Glutamatergic neuron (in vitro differentiated cells): ENCODE measurements around the gene PDCD1. TPM values are rescaled to one million over a fixed set of nuclear protein-coding genes. Genes with fewer than 3 reads are reported as not detected.

Source experiments
- DNase-seq: peaks from one replicate; pipeline ENCODE4 v3.0.0; 2022
- H3K27ac Mint-ChIP-seq: one replicate; pipeline ENCODE4 v1.8.0; 2020; ENCODE audit warnings: mild to moderate bottlenecking, mixed read lengths, inconsistent platforms; ENCODE audit not compliant: unreplicated experiment
- H3K27me3 Mint-ChIP-seq: one replicate; pipeline ENCODE4 v1.8.0; 2020; ENCODE audit warnings: mild to moderate bottlenecking, moderate library complexity, mixed read lengths, inconsistent platforms; ENCODE audit not compliant: unreplicated experiment
- H3K36me3 Mint-ChIP-seq: one replicate; pipeline ENCODE4 v1.8.0; 2020; ENCODE audit warnings: mild to moderate bottlenecking, mixed read lengths, inconsistent platforms; ENCODE audit not compliant: unreplicated experiment
- H3K4me1 Mint-ChIP-seq: one replicate; pipeline ENCODE4 v1.8.0; 2020; ENCODE audit warnings: mild to moderate bottlenecking, low read depth, mixed read lengths, inconsistent platforms; ENCODE audit not compliant: unreplicated experiment
- H3K4me3 Mint-ChIP-seq: one replicate; pipeline ENCODE4 v1.8.0; 2020; ENCODE audit warnings: mild to moderate bottlenecking, mixed read lengths, inconsistent platforms; ENCODE audit not compliant: unreplicated experiment
- H3K9me3 Mint-ChIP-seq: one replicate; pipeline ENCODE4 v1.8.0; 2020; ENCODE audit warnings: mild to moderate bottlenecking, moderate library complexity, mixed read lengths, inconsistent platforms; ENCODE audit not compliant: unreplicated experiment
- total RNA-seq: library from RNA; stranded (reverse); fragmentation: NEBNext Ultra II Directional; extraction: Animal tissue kit (Norgen Biotek cat#: 25700); gene quantifications from one replicate; pipeline ENCODE4 v1.2.1, GENCODE V29; 2021; ENCODE audit not compliant: unreplicated experiment
- TF ChIP-seq, protein P1 (sequence below): fragments of 200-600 bp; sonication (generic); IDR thresholded peaks from one replicate; pipeline ENCODE4 v1.5.0; 2021; ENCODE audit not compliant: partially characterized antibody, unreplicated experiment

The PDCD1 gene
- total RNA-seq, 1 donor from 2014 or later: not detected

DNA sequence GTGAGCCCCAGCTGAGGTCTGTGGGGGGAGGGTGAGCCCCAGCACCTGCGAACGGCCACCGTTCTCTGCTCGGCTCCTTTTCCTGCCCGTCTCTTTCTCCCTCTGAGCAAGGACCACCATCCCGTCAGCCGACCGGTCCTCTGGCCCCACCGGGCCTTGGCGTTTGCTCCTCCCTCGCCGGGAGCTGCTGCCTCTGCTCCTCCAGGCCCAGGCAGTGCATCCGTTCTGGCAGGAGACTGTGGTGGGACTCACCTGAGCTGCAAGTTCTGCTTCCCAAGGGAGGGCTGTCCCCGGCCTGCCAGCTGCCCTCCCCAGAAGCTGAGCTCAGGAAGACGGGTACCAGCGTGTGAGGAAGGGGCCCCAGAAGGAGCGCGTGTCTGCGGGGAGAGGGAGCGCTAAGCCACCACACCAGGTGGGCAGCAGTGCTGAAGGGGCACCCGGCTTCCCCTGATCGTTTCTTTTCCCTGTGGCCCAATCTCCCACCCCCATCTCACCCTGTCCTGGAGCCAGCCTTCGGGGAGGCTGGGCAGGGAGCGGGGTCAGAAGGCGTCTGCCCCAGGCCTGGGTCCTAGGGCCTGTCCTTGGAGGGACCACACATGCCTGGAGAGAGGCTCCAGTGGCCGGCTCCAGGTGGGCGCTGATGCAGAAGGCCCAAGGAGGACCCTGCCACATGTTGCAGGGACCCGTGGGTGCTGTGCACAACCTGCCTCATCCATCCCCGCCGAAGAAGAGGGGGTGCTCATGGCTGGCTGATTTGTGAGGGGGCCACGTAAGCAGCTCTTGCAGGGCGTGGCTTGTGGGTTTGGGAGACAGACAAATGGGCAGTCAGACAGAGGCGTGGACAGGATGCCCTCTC lies 8.3 kb upstream of the PDCD1 start:
- DNase-seq: peak; percentile 44
- peaks cover 20% of the 10 kb centered on the region for H3K36me3 Mint-ChIP-seq
- peaks cover 26% of the 10 kb centered on the region for H3K4me1 Mint-ChIP-seq
- H3K9me3 Mint-ChIP-seq: peaks cover 14% of the 10 kb centered on the region
- peaks cover 13% of the 10 kb centered on the region for H3K27me3 Mint-ChIP-seq
- TF ChIP-seq, protein P1, sequence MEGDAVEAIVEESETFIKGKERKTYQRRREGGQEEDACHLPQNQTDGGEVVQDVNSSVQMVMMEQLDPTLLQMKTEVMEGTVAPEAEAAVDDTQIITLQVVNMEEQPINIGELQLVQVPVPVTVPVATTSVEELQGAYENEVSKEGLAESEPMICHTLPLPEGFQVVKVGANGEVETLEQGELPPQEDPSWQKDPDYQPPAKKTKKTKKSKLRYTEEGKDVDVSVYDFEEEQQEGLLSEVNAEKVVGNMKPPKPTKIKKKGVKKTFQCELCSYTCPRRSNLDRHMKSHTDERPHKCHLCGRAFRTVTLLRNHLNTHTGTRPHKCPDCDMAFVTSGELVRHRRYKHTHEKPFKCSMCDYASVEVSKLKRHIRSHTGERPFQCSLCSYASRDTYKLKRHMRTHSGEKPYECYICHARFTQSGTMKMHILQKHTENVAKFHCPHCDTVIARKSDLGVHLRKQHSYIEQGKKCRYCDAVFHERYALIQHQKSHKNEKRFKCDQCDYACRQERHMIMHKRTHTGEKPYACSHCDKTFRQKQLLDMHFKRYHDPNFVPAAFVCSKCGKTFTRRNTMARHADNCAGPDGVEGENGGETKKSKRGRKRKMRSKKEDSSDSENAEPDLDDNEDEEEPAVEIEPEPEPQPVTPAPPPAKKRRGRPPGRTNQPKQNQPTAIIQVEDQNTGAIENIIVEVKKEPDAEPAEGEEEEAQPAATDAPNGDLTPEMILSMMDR: no peak
- no peak overlapping the region for H3K4me3 Mint-ChIP-seq
- no peak overlapping the region for H3K27ac Mint-ChIP-seq

DNA sequence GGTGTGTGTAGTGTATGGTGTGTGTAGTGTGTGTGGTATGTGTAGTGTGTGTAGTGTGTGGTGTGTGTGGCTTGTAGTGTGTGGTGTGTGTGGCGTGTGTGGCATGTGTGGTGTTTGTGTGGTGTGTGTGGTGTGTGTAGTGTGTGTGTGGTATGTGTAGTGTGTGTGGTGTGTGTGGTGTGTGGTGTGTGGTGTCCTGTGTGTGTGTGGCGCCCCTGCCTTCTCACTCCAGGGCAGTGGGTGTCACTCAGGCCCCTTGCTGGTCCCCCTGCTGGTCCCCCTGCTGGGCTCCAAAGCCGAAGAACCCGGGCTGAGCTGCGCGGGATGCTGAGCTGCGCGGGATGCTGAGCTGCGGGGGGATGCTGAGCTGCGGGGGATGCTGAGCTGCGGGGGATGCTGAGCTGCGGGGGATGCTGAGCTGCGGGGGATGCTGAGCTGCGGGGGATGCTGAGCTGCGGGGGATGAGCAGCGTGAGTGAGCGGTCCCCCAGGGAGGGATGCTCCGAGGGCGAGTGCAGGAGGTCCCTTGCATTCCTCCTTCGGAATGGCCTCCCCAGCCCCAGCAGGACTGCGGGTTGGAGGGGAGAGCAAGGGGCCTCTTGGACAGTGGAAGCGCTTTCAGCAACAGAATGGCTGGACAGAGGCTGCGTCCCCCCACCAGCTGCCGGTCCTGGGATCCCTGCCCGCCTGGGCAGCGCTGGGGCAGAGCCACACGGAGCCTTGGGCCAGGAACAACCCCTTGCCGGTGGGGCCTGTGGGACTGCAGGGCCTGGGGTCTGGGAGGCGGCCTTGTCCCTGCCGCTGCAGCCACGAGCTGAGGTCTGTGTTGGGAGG lies 7.5 kb upstream of the PDCD1 start:
- peaks cover 17% of the 10 kb centered on the region for H3K9me3 Mint-ChIP-seq
- peaks cover 20% of the 10 kb centered on the region for H3K36me3 Mint-ChIP-seq
- DNase-seq: peak; percentile 67
- H3K4me1 Mint-ChIP-seq: peaks cover 26% of the 10 kb centered on the region
- H3K4me3 Mint-ChIP-seq: peak overlapping the region; percentile 67
- H3K27me3 Mint-ChIP-seq: peaks cover 13% of the 10 kb centered on the region
- H3K27ac Mint-ChIP-seq: peak overlapping the region; percentile 42
- TF ChIP-seq, protein P1: no peak

DNA sequence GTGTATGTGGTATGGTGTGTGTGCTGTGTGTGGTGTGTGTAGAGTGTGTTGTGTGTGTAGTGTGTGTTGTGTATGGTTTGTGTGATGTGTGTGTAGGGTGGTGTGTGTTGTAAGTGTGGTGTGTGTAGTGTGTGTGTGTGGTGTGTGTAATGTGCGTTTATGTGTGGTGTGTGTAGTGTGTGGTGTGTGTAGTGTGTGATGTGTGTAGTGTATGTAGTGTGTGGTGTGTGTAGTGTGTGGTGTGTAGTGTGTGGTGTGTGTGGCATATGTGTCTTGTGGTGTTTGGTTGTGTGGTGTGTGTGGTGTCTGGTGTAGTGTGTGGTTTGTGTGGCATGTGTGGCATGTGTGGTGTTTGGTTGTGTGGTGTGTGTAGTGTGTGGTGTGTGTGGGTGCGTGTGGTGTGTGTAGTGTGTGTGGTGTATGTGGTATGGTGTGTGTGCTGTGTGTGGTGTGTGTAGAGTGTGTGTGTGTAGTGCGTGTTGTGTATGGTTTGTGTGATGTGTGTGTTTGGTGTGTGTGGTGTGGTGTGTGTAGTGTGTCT lies 6.8 kb upstream of the PDCD1 start:
- no peak for DNase-seq
- Mint-ChIP-seq H3K36me3 (peaks cover 20% of the 10 kb centered on the region), H3K27me3 (peaks cover 13% of the 10 kb centered on the region), H3K4me3 (peak overlapping the region; percentile 67), H3K9me3 (peaks cover 18% of the 10 kb centered on the region), H3K4me1 (peaks cover 26% of the 10 kb centered on the region), H3K27ac (peak overlapping the region; percentile 42)
- TF ChIP-seq, protein P1: no peak

DNA sequence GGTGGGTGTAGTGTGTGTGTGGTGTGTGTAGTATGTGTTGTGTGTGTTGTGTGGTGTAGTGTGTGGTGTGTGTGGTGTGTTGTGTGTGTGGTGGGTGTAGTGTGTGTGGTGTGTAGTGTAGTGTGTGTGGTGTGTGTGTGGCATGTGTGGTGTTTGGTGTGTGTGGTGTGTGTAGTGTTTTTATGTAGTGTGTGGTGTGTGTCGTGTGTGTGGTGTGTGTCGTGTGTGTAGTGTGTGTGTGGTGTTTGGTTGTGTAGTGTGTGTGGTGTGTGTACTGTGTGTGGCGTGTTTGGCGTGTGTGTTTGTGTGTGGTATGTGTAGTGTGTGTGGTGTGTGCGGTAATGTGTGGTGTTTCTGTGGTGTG lies 6.1 kb upstream of the PDCD1 start:
- Mint-ChIP-seq H3K27ac (no peak overlapping the region), H3K36me3 (peaks cover 20% of the 10 kb centered on the region), H3K4me1 (peaks cover 26% of the 10 kb centered on the region), H3K9me3 (peaks cover 18% of the 10 kb centered on the region), H3K27me3 (peaks cover 13% of the 10 kb centered on the region), H3K4me3 (peak overlapping the region; percentile 66)
- no peak for DNase-seq
- TF ChIP-seq, protein P1: no peak
